Measurements from ENCODE around the gene CDK10.

GRCh38 chr16:89690392-89690901 is 4.0 kb downstream of the CDK10 start:
- TF ChIP-seq, protein P1, sequence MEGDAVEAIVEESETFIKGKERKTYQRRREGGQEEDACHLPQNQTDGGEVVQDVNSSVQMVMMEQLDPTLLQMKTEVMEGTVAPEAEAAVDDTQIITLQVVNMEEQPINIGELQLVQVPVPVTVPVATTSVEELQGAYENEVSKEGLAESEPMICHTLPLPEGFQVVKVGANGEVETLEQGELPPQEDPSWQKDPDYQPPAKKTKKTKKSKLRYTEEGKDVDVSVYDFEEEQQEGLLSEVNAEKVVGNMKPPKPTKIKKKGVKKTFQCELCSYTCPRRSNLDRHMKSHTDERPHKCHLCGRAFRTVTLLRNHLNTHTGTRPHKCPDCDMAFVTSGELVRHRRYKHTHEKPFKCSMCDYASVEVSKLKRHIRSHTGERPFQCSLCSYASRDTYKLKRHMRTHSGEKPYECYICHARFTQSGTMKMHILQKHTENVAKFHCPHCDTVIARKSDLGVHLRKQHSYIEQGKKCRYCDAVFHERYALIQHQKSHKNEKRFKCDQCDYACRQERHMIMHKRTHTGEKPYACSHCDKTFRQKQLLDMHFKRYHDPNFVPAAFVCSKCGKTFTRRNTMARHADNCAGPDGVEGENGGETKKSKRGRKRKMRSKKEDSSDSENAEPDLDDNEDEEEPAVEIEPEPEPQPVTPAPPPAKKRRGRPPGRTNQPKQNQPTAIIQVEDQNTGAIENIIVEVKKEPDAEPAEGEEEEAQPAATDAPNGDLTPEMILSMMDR (IDR thresholded peaks at IDR 0.05), result no peak
- no peak for TF ChIP-seq ZFX (IDR thresholded peaks at IDR 0.05; ENCODE audit: borderline replicate concordance)
